MM.1S (cell line): ENCODE measurements around the gene CENPU.

Source experiments
- DNase-seq: peaks from one replicate; pipeline ENCODE4 v3.0.0-alpha.2; 2015
- H2AFZ ChIP-seq: fragments of 300-600 bp; sonication (generic); 2 replicates; pipeline ENCODE4 v1.6.0; 2016; ENCODE audit warnings: antibody characterized with exemption, low read length
- H3F3A ChIP-seq: fragments of 300-600 bp; sonication (generic); 2 replicates; pipeline ENCODE4 v1.6.1; 2016; ENCODE audit warnings: mild to moderate bottlenecking, antibody characterized with exemption, low read length, moderate library complexity, mixed read lengths; ENCODE audit not compliant: insufficient read depth
- H3K27ac ChIP-seq: fragments of 300-600 bp; sonication (generic); 2 replicates; pipeline ENCODE4 v1.5.1; 2016; ENCODE audit warnings: mild to moderate bottlenecking, low read length
- H3K27me3 ChIP-seq: fragments of 300-600 bp; sonication (generic); replicated peaks from 2 replicates; pipeline ENCODE4 v1.6.0; 2016; ENCODE audit warnings: low read length; ENCODE audit not compliant: insufficient read depth
- H3K36me3 ChIP-seq: fragments of 300-600 bp; sonication (generic); replicated peaks from 2 replicates; pipeline ENCODE4 v1.6.1; 2016; ENCODE audit warnings: mild to moderate bottlenecking, low read length, mixed read lengths; ENCODE audit not compliant: insufficient read depth
- H3K4me1 ChIP-seq: fragments of 300-600 bp; sonication (generic); 2 replicates; pipeline ENCODE4 v1.6.1; 2016; ENCODE audit warnings: low read length, mixed read lengths
- H3K4me2 ChIP-seq: fragments of 300-600 bp; sonication (generic); 2 replicates; pipeline ENCODE4 v1.6.0; 2016; ENCODE audit warnings: low read depth, low read length
- H3K4me3 ChIP-seq: fragments of 300-600 bp; sonication (generic); 2 replicates; pipeline ENCODE4 v1.5.1; 2016; ENCODE audit warnings: low read length, mixed read lengths
- H3K79me2 ChIP-seq: fragments of 300-600 bp; sonication (generic); 2 replicates; pipeline ENCODE4 v1.6.1; 2016; ENCODE audit warnings: mixed run types, low read length, mixed read lengths
- H3K9ac ChIP-seq: fragments of 300-600 bp; sonication (generic); 2 replicates; pipeline ENCODE4 v1.6.1; 2016; ENCODE audit warnings: low read length, mixed read lengths
- H3K9me2 ChIP-seq: fragments of 300-600 bp; sonication (generic); replicated peaks from 2 replicates; pipeline ENCODE4 v1.6.1; 2016; ENCODE audit warnings: mild to moderate bottlenecking, low read length, mixed read lengths; ENCODE audit not compliant: insufficient read depth
- H3K9me3 ChIP-seq: fragments of 300-600 bp; sonication (generic); replicated peaks from 2 replicates; pipeline ENCODE4 v1.6.1; 2016; ENCODE audit warnings: mild to moderate bottlenecking, low read length, mixed read lengths; ENCODE audit not compliant: insufficient read depth
- H4K20me1 ChIP-seq: fragments of 300-600 bp; sonication (generic); 2 replicates; pipeline ENCODE4 v1.6.1; 2016; ENCODE audit warnings: mild to moderate bottlenecking, low read length, moderate library complexity, mixed read lengths; ENCODE audit not compliant: insufficient read depth
- CTCF ChIP-seq: fragments of 300-600 bp; sonication (generic); IDR thresholded peaks from 2 replicates; pipeline ENCODE4 v1.5.1; 2016; ENCODE audit warnings: antibody characterized with exemption, low read length, mixed read lengths
- EZH2 ChIP-seq: fragments of 300-600 bp; sonication (generic); optimal IDR thresholded peaks from 2 replicates; pipeline ENCODE3; 2017; ENCODE audit warnings: low read depth, mild to moderate bottlenecking, antibody characterized with exemption, low read length, mixed read lengths
- EZH2phosphoT487 ChIP-seq: fragments of 300-600 bp; sonication (generic); IDR thresholded peaks from 2 replicates; pipeline ENCODE4 v1.6.1; 2018; ENCODE audit warnings: antibody characterized with exemption, low read length

CENPU gene

GRCh38 chr4:184680698-184681097 is 53.2 kb downstream of the CENPU start:
- Histone ChIP-seq H4K20me1 (no peaks in the 10 kb centered on the region), H3K9ac (no peak overlapping the region), H3K9me3 (no peaks in the 10 kb centered on the region), H3K9me2 (no peaks in the 10 kb centered on the region), H3K4me1 (peaks cover 7% of the 10 kb centered on the region; the same call in 1 of the 2 replicates), H3K36me3 (no peaks in the 10 kb centered on the region), H3K79me2 (no peaks in the 10 kb centered on the region), H3K4me3 (no peak overlapping the region), H2AFZ (no peak overlapping the region), H3F3A (no peaks in the 10 kb centered on the region), H3K27me3 (no peaks in the 10 kb centered on the region), H3K27ac (no peak overlapping the region), H3K4me2 (no peak overlapping the region)
- DNase-seq: no peak
- no peak for TF ChIP-seq EZH2phosphoT487

DNA sequence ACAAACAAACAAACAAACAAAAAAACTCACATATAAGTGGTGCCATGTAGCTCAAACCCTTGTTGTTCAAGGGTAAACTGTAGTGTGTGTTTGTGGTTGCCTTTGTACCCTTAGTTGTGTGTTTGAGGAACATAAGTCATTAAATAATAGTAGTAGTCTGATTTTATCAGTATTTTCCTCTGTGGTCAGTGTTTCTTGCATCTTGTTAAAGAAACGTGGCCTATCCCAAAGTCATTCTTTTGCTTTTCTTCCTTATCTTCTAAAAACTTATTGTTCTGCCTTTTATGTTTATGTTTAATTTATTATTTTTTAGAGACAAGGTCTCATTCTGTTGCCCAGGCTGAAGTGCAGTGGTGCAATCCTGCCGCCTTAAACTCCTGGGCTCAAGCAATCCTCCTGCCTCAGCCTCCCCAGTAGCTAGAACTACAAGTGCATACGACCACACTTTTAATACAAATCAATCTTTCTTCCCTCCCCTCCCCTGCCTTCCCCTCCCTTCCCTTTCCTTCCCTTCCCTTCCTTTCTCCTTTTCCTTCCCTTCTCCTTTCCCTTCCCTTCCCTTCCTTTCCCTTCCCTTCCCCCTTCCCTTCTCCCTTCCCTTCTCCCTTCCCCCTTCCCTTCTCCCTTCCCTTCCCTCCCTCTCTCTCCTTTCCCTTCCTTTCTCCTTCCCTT is 57.9 kb downstream of the CENPU start:
- H3K79me2 ChIP-seq: no peaks in the 10 kb centered on the region
- H3K27ac ChIP-seq: no peak overlapping the region
- no peaks in the 10 kb centered on the region for H3F3A ChIP-seq
- no peak overlapping the region for H2AFZ ChIP-seq
- H3K9me2 ChIP-seq: no peaks in the 10 kb centered on the region
- no peak overlapping the region for H3K9ac ChIP-seq
- no peaks in the 10 kb centered on the region for H3K9me3 ChIP-seq
- H3K4me2 ChIP-seq: no peak overlapping the region
- no peak for DNase-seq
- TF ChIP-seq CTCF (no peak), EZH2 (no peak), EZH2phosphoT487 (no peak)
- H3K36me3 ChIP-seq: no peaks in the 10 kb centered on the region
- no peaks in the 10 kb centered on the region for H3K4me1 ChIP-seq
- no peaks in the 10 kb centered on the region for H3K27me3 ChIP-seq
- H4K20me1 ChIP-seq: no peaks in the 10 kb centered on the region
- no peak overlapping the region for H3K4me3 ChIP-seq

DNA sequence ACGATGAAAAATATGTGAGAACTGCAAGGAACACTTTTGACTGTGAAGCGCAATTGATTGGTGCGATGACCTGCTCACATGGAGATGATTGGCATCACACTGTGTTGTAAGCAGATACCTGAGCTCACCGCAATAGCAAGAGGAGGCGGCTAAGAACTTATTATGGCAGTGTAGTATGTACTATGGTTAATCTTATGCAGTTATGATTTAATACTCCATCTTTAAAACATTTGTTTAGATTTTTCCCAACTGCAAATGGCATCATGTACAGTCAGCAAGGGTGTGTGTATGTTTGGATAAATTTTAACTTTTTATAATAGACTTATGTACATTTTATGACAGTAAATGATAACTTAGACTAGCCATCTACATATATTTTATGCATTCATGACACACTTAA is 58.9 kb downstream of the CENPU start:
- Histone ChIP-seq H3K9me2 (no peaks in the 10 kb centered on the region), H4K20me1 (no peaks in the 10 kb centered on the region), H3K9ac (no peak overlapping the region), H3K79me2 (no peaks in the 10 kb centered on the region), H3K9me3 (no peaks in the 10 kb centered on the region), H3K27me3 (no peaks in the 10 kb centered on the region), H3F3A (no peaks in the 10 kb centered on the region), H3K27ac (no peak overlapping the region), H3K36me3 (no peaks in the 10 kb centered on the region), H3K4me3 (no peak overlapping the region), H3K4me2 (no peak overlapping the region), H2AFZ (no peak overlapping the region), H3K4me1 (peaks cover 2% of the 10 kb centered on the region; the same call in 1 of the 2 replicates)
- no peak for DNase-seq
- TF ChIP-seq CTCF (no peak), EZH2phosphoT487 (no peak), EZH2 (no peak)

DNA sequence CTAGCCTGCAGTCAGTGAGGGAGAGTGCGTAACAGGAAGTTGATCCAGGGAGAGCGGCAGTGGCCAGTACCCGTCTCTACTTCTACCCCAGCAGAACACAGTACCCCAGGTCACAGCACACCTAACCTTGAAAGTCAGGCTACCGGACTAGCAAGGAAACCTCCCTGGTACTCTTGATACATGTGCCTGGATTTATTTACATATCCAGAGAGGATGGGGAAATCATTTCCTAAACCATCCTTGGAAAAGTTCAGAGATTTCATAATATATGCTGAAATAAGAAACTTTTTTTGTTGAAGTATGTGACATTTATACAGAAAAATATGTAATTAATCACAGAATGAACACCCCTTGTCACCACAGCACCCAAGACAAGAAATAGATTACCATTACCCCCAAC is 59.9 kb downstream of the CENPU start:
- no peak overlapping the region for H3K4me2 ChIP-seq
- H3K4me3 ChIP-seq: no peak overlapping the region
- no peak overlapping the region for H3K27ac ChIP-seq
- peaks cover 4% of the 10 kb centered on the region for H3F3A ChIP-seq
- H3K79me2 ChIP-seq: no peaks in the 10 kb centered on the region
- H3K9me3 ChIP-seq: no peaks in the 10 kb centered on the region
- no peak for DNase-seq
- no peaks in the 10 kb centered on the region for H3K36me3 ChIP-seq
- no peaks in the 10 kb centered on the region for H3K9me2 ChIP-seq
- H4K20me1 ChIP-seq: no peaks in the 10 kb centered on the region
- no peaks in the 10 kb centered on the region for H3K27me3 ChIP-seq
- TF ChIP-seq EZH2 (no peak), EZH2phosphoT487 (no peak)
- H2AFZ ChIP-seq: no peak overlapping the region
- no peak overlapping the region for H3K9ac ChIP-seq
- peaks cover 12% of the 10 kb centered on the region for H3K4me1 ChIP-seq
